ENCODE results near the gene C12orf42. TPM values are rescaled to one million over a fixed set of nuclear protein-coding genes. Genes with fewer than 3 reads are reported as not detected.

The C12orf42 gene
- total and polyA plus RNA-seq, 10 of the 15 experiments (the other 5 are each of a cell fraction or from before 2014, with no cell fraction given), result 1.4 to 7.0 (median 2.4) TPM

DNA sequence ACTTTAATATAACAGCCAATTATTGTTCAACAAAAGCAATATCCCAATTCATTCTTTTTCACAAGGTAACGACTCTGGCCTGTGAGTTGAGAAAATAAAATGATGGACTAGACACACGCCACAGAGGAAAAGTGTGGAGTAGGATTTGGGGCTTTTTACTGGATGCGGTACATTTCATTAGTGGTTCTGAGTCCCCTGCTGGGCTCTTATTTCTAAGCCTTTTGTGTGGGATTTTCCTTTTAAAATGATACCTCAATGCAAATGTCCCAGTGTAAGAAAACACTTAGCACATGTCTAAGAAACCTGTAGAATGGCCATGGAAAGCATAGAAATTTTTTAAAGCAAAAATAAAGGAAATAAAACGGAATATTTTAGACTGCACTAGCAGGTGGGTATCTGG, 73.4 kb downstream of the C12orf42 start:
- H4K20me1 ChIP-seq (ENCODE audit: control insufficient read depth, insufficient read depth), result no peaks in the 10 kb centered on the region
- H3K27ac ChIP-seq (ENCODE audit: control insufficient read depth, insufficient read depth), result no peak overlapping the region
- POLR2A ChIA-PET, result no interaction called here
- H3K4me1 ChIP-seq (ENCODE audit: control insufficient read depth, insufficient read depth, low read length), result no peaks in the 10 kb centered on the region
- in situ Hi-C loops (cut with MboI) (no loop called here), intact Hi-C loops (cut with micrococcal nuclease; ENCODE audit: unreplicated experiment) (no loop called here)
- H3K27me3 ChIP-seq (replicated peaks in 1 of 2; ENCODE audit: control insufficient read depth in 2 of 2, insufficient read depth in 2 of 2, low read length in 1 of 2), result no peaks in the 10 kb centered on the region
- peaks cover 2% of the 10 kb centered on the region; the same call in 2 of the 3 replicates for H3K9me3 ChIP-seq (replicated peaks; ENCODE audit: control insufficient read depth, insufficient read depth, low read length)
- no TSS peak for BruUV-seq (replicated peaks)
- no peak overlapping the region for H2AFZ ChIP-seq (ENCODE audit: control insufficient read depth, low read depth, low read length)
- 64% methylated on average over 4 of the region's 4 CpGs for WGBS (ENCODE audit: insufficient coverage, insufficient replicate concordance, low lambda C conversion rate, missing lambda C conversion rate)
- no peaks in the 10 kb centered on the region; a peak in 1 of 4 replicates for H3K36me3 ChIP-seq (ENCODE audit: control insufficient read depth in 2 of 2, insufficient read depth in 2 of 2, low read length in 1 of 2)
- no peak overlapping the region for H3K4me2 ChIP-seq (ENCODE audit: control insufficient read depth, insufficient read depth)
- H3K79me2 ChIP-seq (ENCODE audit: control insufficient read depth, insufficient read depth, low read length), result no peaks in the 10 kb centered on the region
- no peak overlapping the region for H3K9ac ChIP-seq (ENCODE audit: control insufficient read depth, insufficient read depth, low read length)
- TF ChIP-seq, protein P1, sequence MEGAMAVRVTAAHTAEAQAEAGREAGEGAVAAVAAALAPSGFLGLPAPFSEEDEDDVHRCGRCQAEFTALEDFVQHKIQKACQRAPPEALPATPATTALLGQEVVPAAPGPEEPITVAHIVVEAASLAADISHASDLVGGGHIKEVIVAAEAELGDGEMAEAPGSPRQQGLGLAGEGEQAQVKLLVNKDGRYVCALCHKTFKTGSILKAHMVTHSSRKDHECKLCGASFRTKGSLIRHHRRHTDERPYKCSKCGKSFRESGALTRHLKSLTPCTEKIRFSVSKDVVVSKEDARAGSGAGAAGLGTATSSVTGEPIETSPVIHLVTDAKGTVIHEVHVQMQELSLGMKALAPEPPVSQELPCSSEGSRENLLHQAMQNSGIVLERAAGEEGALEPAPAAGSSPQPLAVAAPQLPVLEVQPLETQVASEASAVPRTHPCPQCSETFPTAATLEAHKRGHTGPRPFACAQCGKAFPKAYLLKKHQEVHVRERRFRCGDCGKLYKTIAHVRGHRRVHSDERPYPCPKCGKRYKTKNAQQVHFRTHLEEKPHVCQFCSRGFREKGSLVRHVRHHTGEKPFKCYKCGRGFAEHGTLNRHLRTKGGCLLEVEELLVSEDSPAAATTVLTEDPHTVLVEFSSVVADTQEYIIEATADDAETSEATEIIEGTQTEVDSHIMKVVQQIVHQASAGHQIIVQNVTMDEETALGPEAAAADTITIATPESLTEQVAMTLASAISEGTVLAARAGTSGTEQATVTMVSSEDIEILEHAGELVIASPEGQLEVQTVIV (IDR thresholded peaks at IDR 0.05; ENCODE audit: borderline replicate concordance, partially characterized antibody), result no peak
- TF ChIP-seq ESRRA (IDR thresholded peaks at IDR 0.05; ENCODE audit: low read length) (no peak), POU2F2 (IDR thresholded peaks at IDR 0.05; ENCODE audit: borderline replicate concordance, low read depth, low read length) (no peak), YBX1 (IDR thresholded peaks at IDR 0.05) (no peak), NFIC (IDR thresholded peaks at IDR 0.05; ENCODE audit: low read depth, low read length) (no peak)
- TF ChIP-seq, protein P2, sequence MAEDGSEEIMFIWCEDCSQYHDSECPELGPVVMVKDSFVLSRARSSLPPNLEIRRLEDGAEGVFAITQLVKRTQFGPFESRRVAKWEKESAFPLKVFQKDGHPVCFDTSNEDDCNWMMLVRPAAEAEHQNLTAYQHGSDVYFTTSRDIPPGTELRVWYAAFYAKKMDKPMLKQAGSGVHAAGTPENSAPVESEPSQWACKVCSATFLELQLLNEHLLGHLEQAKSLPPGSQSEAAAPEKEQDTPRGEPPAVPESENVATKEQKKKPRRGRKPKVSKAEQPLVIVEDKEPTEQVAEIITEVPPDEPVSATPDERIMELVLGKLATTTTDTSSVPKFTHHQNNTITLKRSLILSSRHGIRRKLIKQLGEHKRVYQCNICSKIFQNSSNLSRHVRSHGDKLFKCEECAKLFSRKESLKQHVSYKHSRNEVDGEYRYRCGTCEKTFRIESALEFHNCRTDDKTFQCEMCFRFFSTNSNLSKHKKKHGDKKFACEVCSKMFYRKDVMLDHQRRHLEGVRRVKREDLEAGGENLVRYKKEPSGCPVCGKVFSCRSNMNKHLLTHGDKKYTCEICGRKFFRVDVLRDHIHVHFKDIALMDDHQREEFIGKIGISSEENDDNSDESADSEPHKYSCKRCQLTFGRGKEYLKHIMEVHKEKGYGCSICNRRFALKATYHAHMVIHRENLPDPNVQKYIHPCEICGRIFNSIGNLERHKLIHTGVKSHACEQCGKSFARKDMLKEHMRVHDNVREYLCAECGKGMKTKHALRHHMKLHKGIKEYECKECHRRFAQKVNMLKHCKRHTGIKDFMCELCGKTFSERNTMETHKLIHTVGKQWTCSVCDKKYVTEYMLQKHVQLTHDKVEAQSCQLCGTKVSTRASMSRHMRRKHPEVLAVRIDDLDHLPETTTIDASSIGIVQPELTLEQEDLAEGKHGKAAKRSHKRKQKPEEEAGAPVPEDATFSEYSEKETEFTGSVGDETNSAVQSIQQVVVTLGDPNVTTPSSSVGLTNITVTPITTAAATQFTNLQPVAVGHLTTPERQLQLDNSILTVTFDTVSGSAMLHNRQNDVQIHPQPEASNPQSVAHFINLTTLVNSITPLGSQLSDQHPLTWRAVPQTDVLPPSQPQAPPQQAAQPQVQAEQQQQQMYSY (CRISPR knock-in tag; IDR thresholded peaks at IDR 0.05), result no peak
- CTCF ChIA-PET, result interaction anchor here (1.6 kb wide), 1 partner anchor 44 kb away, joined by 3 read pairs; no protein-coding TSS in a partner anchor
- H3K4me3 ChIP-seq, result no peak overlapping the region
- FAIRE-seq (no peak), ATAC-seq (no peak), DNase-seq (ENCODE audit: low read depth, low spot score) (no peak)
- SMC1A ChIA-PET (ENCODE audit: uncharacterized antibody, unreplicated experiment), result no interaction called here
- RAD21 ChIA-PET (ENCODE audit: unreplicated experiment), result interaction anchor here (0.7 kb wide), 1 partner anchor 490 kb away, joined by 3 read pairs; no protein-coding TSS in a partner anchor

Data from GM12878 (cell line).